SU-DHL-6 (cell line): ENCODE results near the gene CXCR5.

Source experiments
- H2AFZ ChIP-seq: fragments of 200-600 bp; sonication (generic); 2 replicates; pipeline ENCODE4 v1.6.1; 2014; ENCODE audit warnings: low read depth, mild to moderate bottlenecking, moderate library complexity, mixed read lengths, antibody characterized with exemption, low read length; ENCODE audit not compliant: severe bottlenecking
- H3F3A ChIP-seq: fragments of 200-600 bp; shearing (Covaris generic); 2 replicates; pipeline ENCODE4 v1.6.0; 2016; ENCODE audit warnings: antibody characterized with exemption, mild to moderate bottlenecking; ENCODE audit not compliant: insufficient read depth
- H3K27ac ChIP-seq: fragments of 200-600 bp; sonication (generic); 2 replicates; pipeline ENCODE4 v1.5.1; 2016; ENCODE audit warnings: low read depth, mild to moderate bottlenecking, low read length, moderate library complexity, mixed read lengths
- H3K27me3 ChIP-seq: fragments of 200-600 bp; sonication (generic), shearing (Covaris generic); 2 replicates; pipeline ENCODE4 v1.6.0; 2014; ENCODE audit warnings: mild to moderate bottlenecking, low read length
- H3K36me3 ChIP-seq: fragments of 200-600 bp; sonication (generic); 2 replicates; pipeline ENCODE4 v1.6.1; 2014; ENCODE audit warnings: mild to moderate bottlenecking, low read length, mixed read lengths
- H3K4me2 ChIP-seq: fragments of 300-600, 200-600 bp; shearing (Covaris generic), sonication (generic); 2 replicates; pipeline ENCODE4 v1.6.0; 2014; ENCODE audit warnings: low read length, low read depth, mild to moderate bottlenecking; ENCODE audit not compliant: poor library complexity, severe bottlenecking
- H3K4me3 ChIP-seq: fragments of 200-600 bp; sonication (generic); 2 replicates; pipeline ENCODE4 v1.5.1; 2014; ENCODE audit warnings: antibody characterized with exemption, low read length, mild to moderate bottlenecking, mixed read lengths; ENCODE audit not compliant: insufficient read depth, poor library complexity, severe bottlenecking
- H3K79me2 ChIP-seq: fragments of 200-600 bp; sonication (generic); 2 replicates; pipeline ENCODE4 v1.6.1; 2014; ENCODE audit warnings: mild to moderate bottlenecking, low read length, moderate library complexity; ENCODE audit not compliant: insufficient read depth
- H3K9ac ChIP-seq: fragments of 200-600 bp; sonication (generic); 2 replicates; pipeline ENCODE4 v1.7.0; 2014; ENCODE audit warnings: mild to moderate bottlenecking, low read length
- H3K9me2 ChIP-seq: fragments of 200-600 bp; sonication (generic); replicated peaks from 2 replicates; pipeline ENCODE4 v1.6.1; 2014; ENCODE audit warnings: low read length; ENCODE audit not compliant: insufficient read depth
- H3K9me3 ChIP-seq: fragments of 200-600 bp; sonication (generic); 2 replicates; pipeline ENCODE4 v1.6.1; 2014; ENCODE audit warnings: low read length, mixed read lengths; ENCODE audit not compliant: insufficient read depth
- H4K20me1 ChIP-seq: fragments of 200-600 bp; sonication (generic); 2 replicates; pipeline ENCODE4 v1.6.1; 2014; ENCODE audit warnings: low read depth, mild to moderate bottlenecking, antibody characterized with exemption, low read length, moderate library complexity, mixed read lengths
- CTCF ChIP-seq: fragments of 200-600 bp; sonication (generic); IDR thresholded peaks from one replicate; pipeline ENCODE4 v1.5.1; 2017; ENCODE audit warnings: antibody characterized with exemption, mild to moderate bottlenecking, low read length, moderate library complexity; ENCODE audit not compliant: insufficient read depth, poor library complexity, severe bottlenecking
- EZH2phosphoT487 ChIP-seq: fragments of 200-600 bp; sonication (generic), shearing (Covaris generic); conservative IDR thresholded peaks from 2 replicates; pipeline ENCODE4 v1.6.1; 2018; ENCODE audit warnings: mild to moderate bottlenecking, antibody characterized with exemption, low read length, moderate library complexity, mixed read lengths

The CXCR5 gene

GRCh38 chr11:118897721-118898310, 14.1 kb downstream of the CXCR5 start:
- Histone ChIP-seq H3K9ac (no peak overlapping the region), H3K27me3 (no peaks in the 10 kb centered on the region), H3K27ac (no peak overlapping the region), H3K4me2 (no peak overlapping the region), H2AFZ (no peak overlapping the region), H4K20me1 (no peaks in the 10 kb centered on the region), H3F3A (0 out of 2 replicates have a peak, but pooled peaks cover under 1% of the 10 kb centered on the region), H3K79me2 (peaks cover 7% of the 10 kb centered on the region; the same call in 1 of the 2 replicates), H3K9me2 (no peaks in the 10 kb centered on the region), H3K4me3 (no peak overlapping the region), H3K9me3 (no peaks in the 10 kb centered on the region), H3K36me3 (no peaks in the 10 kb centered on the region)
- no peak for TF ChIP-seq EZH2phosphoT487
- no peak for TF ChIP-seq CTCF

- no peak for TF ChIP-seq EZH2phosphoT487
- TF ChIP-seq CTCF: no peak
- Histone ChIP-seq H3K27ac (no peak overlapping the region), H3F3A (no peaks in the 10 kb centered on the region), H4K20me1 (no peaks in the 10 kb centered on the region), H3K79me2 (peaks cover 7% of the 10 kb centered on the region; the same call in 1 of the 2 replicates), H3K9ac (no peak overlapping the region), H3K36me3 (no peaks in the 10 kb centered on the region), H3K4me3 (no peak overlapping the region), H3K4me2 (no peak overlapping the region), H3K9me3 (no peaks in the 10 kb centered on the region), H2AFZ (no peak overlapping the region), H3K27me3 (no peaks in the 10 kb centered on the region), H3K9me2 (no peaks in the 10 kb centered on the region)
Measured at GRCh38 chr11:118898400-118899295, 15.0 kb downstream of the CXCR5 start.

- Histone ChIP-seq H4K20me1 (no peaks in the 10 kb centered on the region), H3K27ac (no peak overlapping the region)
Measured at GRCh38 chr11:118899296-118899688, 15.6 kb downstream of the CXCR5 start.

More at GRCh38 chr11:118899296-118899688, 15.6 kb downstream of the CXCR5 start:
- no peak overlapping the region for H3K4me2 ChIP-seq
- peaks cover 6% of the 10 kb centered on the region; the same call in 1 of the 2 replicates for H3K79me2 ChIP-seq
- H3K9me2 ChIP-seq: no peaks in the 10 kb centered on the region
- H2AFZ ChIP-seq: no peak overlapping the region
- H3K27me3 ChIP-seq: no peaks in the 10 kb centered on the region
- H3K4me3 ChIP-seq: no peak overlapping the region
- no peak overlapping the region for H3K9ac ChIP-seq
- no peaks in the 10 kb centered on the region for H3F3A ChIP-seq
- H3K9me3 ChIP-seq: no peaks in the 10 kb centered on the region
- TF ChIP-seq CTCF (no peak), EZH2phosphoT487 (no peak)
- H3K36me3 ChIP-seq: no peaks in the 10 kb centered on the region
